HUES64 (cell line): Measurements from ENCODE around the gene ATP5PB.

Experiments used
- H3K27ac ChIP-seq: 2 replicates; pipeline ENCODE4 v1.7.0; 2013; ENCODE audit warnings: low read depth, low read length, inconsistent platforms
- H3K27me3 ChIP-seq: 2 replicates; pipeline ENCODE4 v1.6.1; 2013; ENCODE audit warnings: mild to moderate bottlenecking, low read length; ENCODE audit not compliant: insufficient read depth
- H3K36me3 ChIP-seq: 2 replicates; pipeline ENCODE4 v1.6.1; 2013; ENCODE audit warnings: mild to moderate bottlenecking, low read length; ENCODE audit not compliant: insufficient read depth
- H3K4me1 ChIP-seq: 2 replicates; pipeline ENCODE4 v1.6.1; 2013; ENCODE audit warnings: mild to moderate bottlenecking, low read length, moderate library complexity; ENCODE audit not compliant: insufficient read depth
- H3K4me3 ChIP-seq: 2 replicates; pipeline ENCODE4 v1.5.1; 2013; ENCODE audit warnings: mild to moderate bottlenecking, low read length, moderate library complexity
- H3K9ac ChIP-seq: 2 replicates; pipeline ENCODE4 v1.6.1; 2013; ENCODE audit warnings: mild to moderate bottlenecking, low read depth, low read length
- H3K9me3 ChIP-seq: 2 replicates; pipeline ENCODE4 v1.6.1; 2013; ENCODE audit warnings: low read depth, low read length; ENCODE audit not compliant: insufficient read depth
- WGBS: fragments of 150-250, 120-280 bp; methylation state at CpG from one replicate; pipeline ENCODE4 v1.1.7; 2013; ENCODE audit warnings: missing lambda C conversion rate; 5-methylcytosine and 5-hydroxymethylcytosine counted together

The ATP5PB gene

GRCh38 chr1:111448482-111448917 is 764 bp upstream of the ATP5PB start:
- Histone ChIP-seq H3K27me3 (no peaks in the 10 kb centered on the region), H3K4me1 (peaks cover 11% of the 10 kb centered on the region), H3K4me3 (peak overlapping the region; percentile 89), H3K9me3 (no peaks in the 10 kb centered on the region), H3K36me3 (peaks cover 58% of the 10 kb centered on the region), H3K27ac (peak overlapping the region; percentile 71), H3K9ac (peak overlapping the region; percentile 97)
- 2% methylated on average over 21 of the region's 25 CpGs for WGBS

GRCh38 chr1:111449703-111450017 is 396 bp downstream of the ATP5PB start:
- H3K4me3 ChIP-seq: peak overlapping the region; percentile 89
- no peaks in the 10 kb centered on the region for H3K27me3 ChIP-seq
- H3K9me3 ChIP-seq: no peaks in the 10 kb centered on the region
- H3K4me1 ChIP-seq: peaks cover 11% of the 10 kb centered on the region
- peak overlapping the region; percentile 97 for H3K9ac ChIP-seq
- H3K27ac ChIP-seq: peak overlapping the region; percentile 84
- peaks cover 58% of the 10 kb centered on the region for H3K36me3 ChIP-seq
- 2% methylated on average over 8 of the region's 8 CpGs for WGBS

- 66% methylated on average over 3 of the region's 3 CpGs for WGBS
- no peak overlapping the region for H3K27ac ChIP-seq
- H3K27me3 ChIP-seq: no peaks in the 10 kb centered on the region
- peaks cover 58% of the 10 kb centered on the region for H3K36me3 ChIP-seq
- peaks cover 11% of the 10 kb centered on the region for H3K4me1 ChIP-seq
- H3K9ac ChIP-seq: peak overlapping the region; percentile 97
- H3K9me3 ChIP-seq: no peaks in the 10 kb centered on the region
- H3K4me3 ChIP-seq: peak overlapping the region; percentile 89
Measured at GRCh38 chr1:111450185-111450584, 921 bp downstream of the ATP5PB start.

- H3K27ac ChIP-seq: no peak overlapping the region
- peaks cover 59% of the 10 kb centered on the region for H3K36me3 ChIP-seq
- H3K9me3 ChIP-seq: no peaks in the 10 kb centered on the region
- no peak overlapping the region for H3K4me3 ChIP-seq
- H3K9ac ChIP-seq: no peak overlapping the region
- no peaks in the 10 kb centered on the region for H3K27me3 ChIP-seq
- H3K4me1 ChIP-seq: peaks cover 11% of the 10 kb centered on the region
- WGBS: 100% methylated on average over 3 of the region's 3 CpGs
Measured at GRCh38 chr1:111452581-111452980, 3.3 kb downstream of the ATP5PB start.

GRCh38 chr1:111453706-111454105 is 4.4 kb downstream of the ATP5PB start:
- Histone ChIP-seq H3K4me3 (no peak overlapping the region), H3K27ac (no peak overlapping the region), H3K9me3 (no peaks in the 10 kb centered on the region), H3K27me3 (no peaks in the 10 kb centered on the region), H3K4me1 (peaks cover 5% of the 10 kb centered on the region; the same call in 1 of the 2 replicates), H3K9ac (no peak overlapping the region), H3K36me3 (peaks cover 70% of the 10 kb centered on the region)
- 97% methylated on average over 3 of the region's 3 CpGs for WGBS

GRCh38 chr1:111454859-111455641 is 5.8 kb downstream of the ATP5PB start:
- WGBS: 98% methylated on average over 4 of the region's 5 CpGs
- no peaks in the 10 kb centered on the region for H3K27me3 ChIP-seq
- no peaks in the 10 kb centered on the region for H3K9me3 ChIP-seq
- H3K4me3 ChIP-seq: no peak overlapping the region
- no peak overlapping the region for H3K27ac ChIP-seq
- no peak overlapping the region for H3K9ac ChIP-seq
- H3K4me1 ChIP-seq: peaks cover 5% of the 10 kb centered on the region; the same call in 1 of the 2 replicates
- peaks cover 84% of the 10 kb centered on the region for H3K36me3 ChIP-seq

- no peak overlapping the region for H3K4me3 ChIP-seq
- no peak overlapping the region for H3K27ac ChIP-seq
- no peaks in the 10 kb centered on the region for H3K4me1 ChIP-seq
- no peaks in the 10 kb centered on the region for H3K27me3 ChIP-seq
- no peak overlapping the region for H3K9ac ChIP-seq
- WGBS: 100% methylated on average over 2 of the region's 3 CpGs
- H3K9me3 ChIP-seq: no peaks in the 10 kb centered on the region
- peaks cover 89% of the 10 kb centered on the region for H3K36me3 ChIP-seq
Measured at GRCh38 chr1:111455642-111456031, 6.4 kb downstream of the ATP5PB start.

DNA sequence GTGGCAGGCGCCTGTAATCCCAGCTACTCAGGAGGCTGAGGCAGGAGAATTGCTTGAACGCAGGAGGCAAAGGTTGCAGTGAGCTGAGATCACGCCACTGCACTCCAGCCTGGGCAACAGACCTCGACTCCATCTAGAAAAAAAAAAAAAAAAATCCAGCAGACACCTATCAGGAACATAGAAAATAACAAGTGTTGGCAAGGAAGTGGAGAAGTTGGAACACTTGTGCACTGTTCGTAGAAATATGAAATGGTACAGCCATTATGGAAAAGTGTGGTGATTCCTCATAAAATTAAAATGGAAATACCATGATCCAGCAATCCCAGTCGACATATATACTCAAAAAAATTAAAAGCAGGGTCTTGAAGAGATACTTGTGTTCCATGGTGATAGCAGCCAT is 12.5 kb downstream of the ATP5PB start:
- H3K4me3 ChIP-seq: no peak overlapping the region
- H3K4me1 ChIP-seq: no peaks in the 10 kb centered on the region
- no peak overlapping the region for H3K27ac ChIP-seq
- H3K9me3 ChIP-seq: no peaks in the 10 kb centered on the region
- 94% methylated on average over 5 of the region's 6 CpGs for WGBS
- H3K9ac ChIP-seq: no peak overlapping the region
- peaks cover 59% of the 10 kb centered on the region for H3K36me3 ChIP-seq
- H3K27me3 ChIP-seq: no peaks in the 10 kb centered on the region

DNA sequence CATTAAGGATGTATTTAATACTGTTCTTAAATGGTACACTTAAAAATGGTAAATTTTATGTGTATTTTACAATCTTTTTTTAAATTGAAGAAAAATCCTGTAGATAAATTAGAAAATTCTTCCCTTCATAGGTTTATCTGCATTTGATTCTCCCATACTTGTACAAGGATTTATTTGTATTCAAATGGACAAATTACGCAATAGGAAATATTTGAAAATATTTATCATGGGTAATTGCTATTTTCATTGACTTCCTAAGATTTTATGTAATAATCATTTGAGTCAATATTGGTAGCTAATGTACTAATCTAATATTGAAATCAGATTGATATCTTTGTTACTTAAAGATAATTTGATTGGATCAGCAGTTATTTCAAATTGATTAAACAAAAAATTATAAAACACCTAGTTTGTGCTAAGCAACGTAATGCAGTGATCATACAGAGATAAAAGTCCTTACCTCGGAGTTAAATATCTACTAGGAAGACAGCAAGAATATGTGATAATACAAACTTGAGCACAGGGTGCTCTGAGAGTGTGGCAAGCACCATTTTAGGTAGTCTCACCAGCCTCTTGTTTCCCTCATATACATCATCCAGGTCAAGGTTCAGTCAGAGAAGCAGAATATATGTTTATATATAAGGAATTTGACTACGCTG is 13.2 kb downstream of the ATP5PB start:
- H3K36me3 ChIP-seq: peaks cover 52% of the 10 kb centered on the region
- H3K4me1 ChIP-seq: no peaks in the 10 kb centered on the region
- H3K27ac ChIP-seq: no peak overlapping the region
- H3K4me3 ChIP-seq: no peak overlapping the region
- 98% methylated on average over 3 of the region's 4 CpGs for WGBS
- no peaks in the 10 kb centered on the region for H3K9me3 ChIP-seq
- H3K9ac ChIP-seq: no peak overlapping the region
- H3K27me3 ChIP-seq: no peaks in the 10 kb centered on the region

- Histone ChIP-seq H3K4me1 (no peaks in the 10 kb centered on the region), H3K4me3 (no peak overlapping the region), H3K9me3 (no peaks in the 10 kb centered on the region), H3K27ac (no peak overlapping the region), H3K9ac (no peak overlapping the region), H3K36me3 (peaks cover 48% of the 10 kb centered on the region), H3K27me3 (no peaks in the 10 kb centered on the region)
- 95% methylated on average over 4 of the region's 4 CpGs for WGBS
Measured at GRCh38 chr1:111463029-111463683, 13.9 kb downstream of the ATP5PB start.

GRCh38 chr1:111465754-111466153 is 16.5 kb downstream of the ATP5PB start:
- Histone ChIP-seq H3K36me3 (peaks cover 32% of the 10 kb centered on the region), H3K4me1 (no peaks in the 10 kb centered on the region), H3K9ac (no peak overlapping the region), H3K27me3 (no peaks in the 10 kb centered on the region), H3K27ac (no peak overlapping the region), H3K4me3 (no peak overlapping the region), H3K9me3 (no peaks in the 10 kb centered on the region)
- WGBS: 93% methylated on average over 1 of the region's 2 CpGs
